Measurements from ENCODE around the gene NAPG. TPM values are rescaled to one million over a fixed set of nuclear protein-coding genes. Genes with fewer than 3 reads are reported as not detected.

The NAPG gene
- total RNA-seq, 1 donor from 2014 or later = 29.1 TPM

DNA sequence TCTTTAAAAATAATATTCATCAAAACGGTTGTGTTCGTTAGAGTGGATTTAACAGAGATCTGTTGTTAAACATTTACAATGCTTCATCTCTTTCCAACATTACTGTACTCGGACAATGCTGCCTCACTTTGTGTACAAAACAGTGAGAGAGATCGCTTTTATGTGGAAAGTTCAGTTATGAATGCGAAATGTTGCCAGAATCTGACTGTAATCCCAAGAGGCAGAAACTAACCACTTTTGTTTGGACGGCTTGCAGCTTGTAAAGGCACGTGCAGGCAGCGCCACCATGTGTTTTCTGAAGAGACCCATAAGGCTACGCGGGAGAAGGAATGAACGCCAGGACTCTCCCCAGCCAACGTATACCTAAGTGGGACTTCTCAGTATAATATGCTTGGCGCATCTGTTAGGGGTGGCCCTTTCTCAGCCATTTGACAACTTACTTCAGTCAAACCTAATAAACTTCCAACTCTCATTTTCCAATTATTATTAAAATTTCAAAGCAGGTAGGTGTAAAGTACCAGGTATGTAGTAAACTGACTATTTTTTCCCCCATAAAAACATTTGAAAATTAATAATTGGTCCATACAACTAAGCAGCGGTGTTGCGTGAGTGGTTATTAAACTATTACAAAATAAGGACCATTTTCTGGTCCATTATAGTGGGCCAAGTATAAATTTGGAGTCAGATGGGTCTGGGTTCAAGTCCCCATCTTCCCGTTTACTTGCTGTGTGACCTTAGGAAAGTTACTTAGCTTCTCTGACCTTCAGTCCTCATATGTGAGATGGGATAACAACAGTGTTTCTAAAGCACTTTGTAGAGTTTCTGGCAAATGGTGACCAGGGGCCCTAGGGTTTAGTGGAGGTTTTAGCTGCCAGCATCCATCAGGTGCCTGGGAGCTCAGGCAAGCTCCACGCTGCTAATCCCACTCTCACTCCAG, 5.6 kb upstream of the NAPG start:
- H3K27me3 ChIP-seq = no peaks in the 10 kb centered on the region
- H3K4me1 ChIP-seq = peaks cover 20% of the 10 kb centered on the region
- intact Hi-C loops (cut with DNase I) = loop anchor here (5.0 kb wide), 1 partner anchor 548 kb away; no protein-coding TSS in a partner anchor
- no peak overlapping the region for H3K27ac ChIP-seq
- H3K9me3 ChIP-seq = no peaks in the 10 kb centered on the region
- H3K4me3 ChIP-seq = no peak overlapping the region
- H3K36me3 ChIP-seq = no peaks in the 10 kb centered on the region
- ATAC-seq = peak; percentile 91
- DNase-seq = peak; percentile 87
- TF ChIP-seq, protein P1, sequence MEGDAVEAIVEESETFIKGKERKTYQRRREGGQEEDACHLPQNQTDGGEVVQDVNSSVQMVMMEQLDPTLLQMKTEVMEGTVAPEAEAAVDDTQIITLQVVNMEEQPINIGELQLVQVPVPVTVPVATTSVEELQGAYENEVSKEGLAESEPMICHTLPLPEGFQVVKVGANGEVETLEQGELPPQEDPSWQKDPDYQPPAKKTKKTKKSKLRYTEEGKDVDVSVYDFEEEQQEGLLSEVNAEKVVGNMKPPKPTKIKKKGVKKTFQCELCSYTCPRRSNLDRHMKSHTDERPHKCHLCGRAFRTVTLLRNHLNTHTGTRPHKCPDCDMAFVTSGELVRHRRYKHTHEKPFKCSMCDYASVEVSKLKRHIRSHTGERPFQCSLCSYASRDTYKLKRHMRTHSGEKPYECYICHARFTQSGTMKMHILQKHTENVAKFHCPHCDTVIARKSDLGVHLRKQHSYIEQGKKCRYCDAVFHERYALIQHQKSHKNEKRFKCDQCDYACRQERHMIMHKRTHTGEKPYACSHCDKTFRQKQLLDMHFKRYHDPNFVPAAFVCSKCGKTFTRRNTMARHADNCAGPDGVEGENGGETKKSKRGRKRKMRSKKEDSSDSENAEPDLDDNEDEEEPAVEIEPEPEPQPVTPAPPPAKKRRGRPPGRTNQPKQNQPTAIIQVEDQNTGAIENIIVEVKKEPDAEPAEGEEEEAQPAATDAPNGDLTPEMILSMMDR (IDR thresholded peaks at IDR 0.05) = peak; percentile 74

DNA sequence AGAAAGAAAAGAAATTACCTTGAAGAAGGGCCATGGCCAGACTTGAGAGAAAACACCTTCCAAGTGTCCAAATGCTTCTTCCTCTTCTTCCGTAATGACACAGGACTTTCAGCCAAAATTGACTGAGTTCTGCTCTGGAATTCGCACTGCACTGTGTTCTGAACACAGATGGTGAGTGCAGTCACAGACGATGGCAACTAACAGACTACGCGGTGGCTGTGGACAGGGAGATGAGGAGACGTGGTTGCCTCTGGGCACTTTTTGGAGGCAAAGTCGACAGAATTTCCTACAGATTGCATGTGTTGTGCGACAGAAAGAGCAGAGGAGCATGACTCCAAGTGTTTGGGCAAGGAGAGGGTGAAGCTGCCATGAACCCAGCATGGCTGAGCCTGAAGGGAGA, 4.3 kb upstream of the NAPG start:
- Histone ChIP-seq H3K36me3 (no peaks in the 10 kb centered on the region), H3K4me3 (no peak overlapping the region), H3K4me1 (peaks cover 20% of the 10 kb centered on the region), H3K27me3 (no peaks in the 10 kb centered on the region), H3K27ac (no peak overlapping the region), H3K9me3 (no peaks in the 10 kb centered on the region)
- DNase-seq (no peak), ATAC-seq (no peak)
- TF ChIP-seq, protein P1 (IDR thresholded peaks at IDR 0.05) = no peak
- intact Hi-C loops (cut with DNase I) = loop anchor here (5.0 kb wide), 1 partner anchor 549 kb away; no protein-coding TSS in a partner anchor

DNA sequence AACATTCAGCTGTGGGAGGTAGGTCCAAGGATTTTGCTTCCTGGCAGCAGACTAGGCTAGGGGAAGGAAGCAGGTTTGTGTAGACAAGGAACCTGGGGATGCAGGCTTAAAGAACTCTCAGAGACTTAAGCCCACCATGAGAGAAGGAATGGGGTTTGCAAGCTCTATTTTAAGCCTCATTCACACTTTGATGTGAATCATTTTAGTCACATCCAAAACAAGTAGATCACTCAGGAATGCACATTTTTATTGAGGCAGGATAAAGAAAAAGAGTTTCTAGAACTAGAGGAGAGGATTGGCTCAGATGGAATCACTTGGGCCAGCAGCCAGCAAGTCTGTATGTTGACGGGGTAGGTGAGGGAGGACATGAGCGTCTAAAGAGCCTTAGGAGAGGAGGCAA, 3.3 kb upstream of the NAPG start:
- Histone ChIP-seq H3K27me3 (no peaks in the 10 kb centered on the region), H3K36me3 (no peaks in the 10 kb centered on the region), H3K27ac (no peak overlapping the region), H3K4me1 (peaks cover 27% of the 10 kb centered on the region), H3K4me3 (no peak overlapping the region), H3K9me3 (no peaks in the 10 kb centered on the region)
- TF ChIP-seq, protein P1 (IDR thresholded peaks at IDR 0.05) = no peak
- DNase-seq (no peak), ATAC-seq (no peak)
- intact Hi-C loops (cut with DNase I) = loop anchor here (5.0 kb wide), 1 partner anchor 550 kb away; no protein-coding TSS in a partner anchor

DNA sequence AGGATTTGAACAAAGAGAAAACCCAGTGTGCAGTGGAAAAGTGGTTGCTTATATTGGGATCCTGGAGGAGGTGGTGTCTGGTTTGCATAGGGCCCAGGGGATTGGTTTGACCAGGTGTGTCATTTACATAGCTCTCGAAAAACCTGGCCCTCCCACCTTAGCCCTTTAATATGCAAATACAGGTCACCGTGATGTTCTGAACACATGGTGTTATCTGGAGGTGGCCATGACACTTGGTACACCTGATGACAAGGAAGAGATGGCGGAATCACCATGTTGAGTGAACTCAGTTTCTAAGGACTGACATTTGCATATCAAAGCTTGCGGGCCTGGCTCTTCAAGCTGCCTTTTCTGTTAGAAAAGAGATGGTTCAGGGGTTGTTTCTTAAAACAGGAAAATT, 2.3 kb upstream of the NAPG start:
- H3K27ac ChIP-seq = no peak overlapping the region
- no peaks in the 10 kb centered on the region for H3K27me3 ChIP-seq
- intact Hi-C loops (cut with DNase I) = loop anchor here (5.0 kb wide), 1 partner anchor 551 kb away; no protein-coding TSS in a partner anchor
- no peak overlapping the region for H3K4me3 ChIP-seq
- ATAC-seq (no peak), DNase-seq (no peak)
- TF ChIP-seq, protein P1 (IDR thresholded peaks at IDR 0.05) = no peak
- no peaks in the 10 kb centered on the region for H3K36me3 ChIP-seq
- H3K4me1 ChIP-seq = peaks cover 34% of the 10 kb centered on the region
- H3K9me3 ChIP-seq = no peaks in the 10 kb centered on the region

DNA sequence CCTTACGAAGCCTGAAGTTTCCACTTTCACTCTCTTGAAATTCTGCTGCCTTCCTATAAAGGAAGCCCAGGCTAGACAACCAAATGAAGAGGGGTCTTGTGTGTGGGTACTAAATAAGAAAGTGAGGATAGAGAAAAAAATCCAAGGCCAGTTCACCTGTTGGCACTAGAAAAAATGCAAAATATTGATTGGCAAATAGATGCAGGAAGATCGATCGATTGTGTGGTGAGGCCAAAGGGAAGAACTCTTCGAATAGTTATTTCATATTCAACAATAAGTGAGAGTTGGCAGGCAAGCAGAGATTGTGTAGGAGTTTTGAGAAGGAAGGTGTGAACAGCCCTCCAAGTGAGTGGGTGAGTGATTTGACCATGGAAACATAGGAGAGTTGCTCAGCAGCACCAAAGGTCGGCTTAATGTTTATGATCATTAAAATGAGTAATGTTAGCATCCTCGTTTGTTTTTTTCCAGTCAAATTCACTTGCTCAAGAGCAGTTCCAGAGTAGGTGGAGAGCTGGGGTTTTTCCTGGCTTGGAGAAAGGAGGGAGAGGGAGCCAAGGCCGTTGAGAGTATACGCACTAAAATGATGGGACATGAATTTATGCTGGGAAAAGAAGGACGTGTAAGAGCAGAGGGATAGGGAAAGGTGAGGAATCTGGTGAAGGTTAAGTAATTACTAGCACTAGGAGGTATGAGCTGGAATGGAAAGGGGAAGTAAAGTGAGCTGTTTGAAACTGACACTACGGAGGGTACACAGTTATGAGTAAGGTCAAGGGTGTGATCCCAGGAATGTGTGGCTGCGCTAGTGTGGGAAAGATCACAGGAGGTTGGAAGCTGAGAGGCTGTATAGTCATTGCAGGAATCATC, 1.1 kb upstream of the NAPG start:
- Histone ChIP-seq H3K27ac (no peak overlapping the region), H3K36me3 (no peaks in the 10 kb centered on the region), H3K4me1 (peaks cover 31% of the 10 kb centered on the region), H3K27me3 (no peaks in the 10 kb centered on the region), H3K4me3 (peak overlapping the region; percentile 63), H3K9me3 (no peaks in the 10 kb centered on the region)
- DNase-seq (no peak), ATAC-seq (no peak)
- TF ChIP-seq, protein P1 (IDR thresholded peaks at IDR 0.05) = no peak
- intact Hi-C loops (cut with DNase I) = loop anchor here (5.0 kb wide), 1 partner anchor 552 kb away; no protein-coding TSS in a partner anchor

Measured in upper lobe of right lung (tissue), 1 donor.